HG03520 (cell line): ENCODE results near the gene FAM25G.

Source experiments
- ATAC-seq: cut with Tn5 transposase; IDR thresholded peaks from one replicate; pipeline ENCODE4 v1.9.1; 2021; ENCODE audit warnings: mild to moderate bottlenecking, moderate library complexity; ENCODE audit not compliant: unreplicated experiment

The FAM25G gene

GRCh38 chr10:47449102-47449978 is 42.2 kb downstream of the FAM25G start:
- ATAC-seq, result no peak

GRCh38 chr10:47447705-47448104 is 43.8 kb downstream of the FAM25G start:
- no peak for ATAC-seq

- ATAC-seq, result no peak
Measured at GRCh38 chr10:47447209-47447608, 44.3 kb downstream of the FAM25G start.

GRCh38 chr10:47445720-47446119 is 45.8 kb downstream of the FAM25G start:
- no peak for ATAC-seq

GRCh38 chr10:47444047-47444446 is 47.5 kb downstream of the FAM25G start:
- no peak for ATAC-seq

- ATAC-seq, result no peak
Measured at GRCh38 chr10:47443145-47443544, 48.4 kb downstream of the FAM25G start.

- no peak for ATAC-seq
Measured at GRCh38 chr10:47442351-47442750, 49.1 kb downstream of the FAM25G start.

GRCh38 chr10:47441938-47442337 is 49.6 kb downstream of the FAM25G start:
- no peak for ATAC-seq

- no peak for ATAC-seq
Measured at GRCh38 chr10:47440207-47440606, 51.3 kb downstream of the FAM25G start.

- ATAC-seq, result no peak
Measured at GRCh38 chr10:47438857-47439474, 52.5 kb downstream of the FAM25G start.
